SK-N-SH treated with all-trans-retinoic acid at 6 μM for 48 hours (cell line): ENCODE measurements around the gene RASD1.

ENCODE experiments used
- ATAC-seq: fragments of 200-7000 bp; cut with Tn5 transposase; 3 replicates; pipeline ENCODE4 v1.9.1; 2020; ENCODE audit warnings: mild to moderate bottlenecking, moderate library complexity
- ARNTL ChIP-seq: fragments of 450-650 bp; formaldehyde crosslinking; IDR thresholded peaks from 2 replicates; pipeline ENCODE4 v1.5.0; 2020; ENCODE audit warnings: low read depth, mild to moderate bottlenecking, moderate library complexity, borderline replicate concordance
- BACH2 ChIP-seq: fragments of 250-450 bp; sonication (Bioruptor Pico); IDR thresholded peaks from 2 replicates; pipeline ENCODE4 v1.9.0; 2021; ENCODE audit warnings: mild to moderate bottlenecking, borderline replicate concordance
- CSDC2 ChIP-seq: fragments of 250-450 bp; sonication (Bioruptor Pico); IDR thresholded peaks from 2 replicates; pipeline ENCODE4 v1.5.0; 2020; ENCODE audit warnings: mild to moderate bottlenecking, moderate library complexity
- ESRRG ChIP-seq: fragments of 250-450 bp; sonication (Bioruptor Pico); IDR thresholded peaks from 2 replicates; pipeline ENCODE4 v1.6.1; 2021; ENCODE audit warnings: mild to moderate bottlenecking
- GLIS3 ChIP-seq: fragments of 250-450 bp; sonication (Bioruptor Pico); IDR thresholded peaks from 2 replicates; pipeline ENCODE4 v1.5.0; 2020; ENCODE audit warnings: mild to moderate bottlenecking, moderate library complexity
- ISL1 ChIP-seq: fragments of 250-450 bp; sonication (Bioruptor Pico); IDR thresholded peaks from 2 replicates; pipeline ENCODE4 v2.1.2; 2022; ENCODE audit warnings: mild to moderate bottlenecking, moderate library complexity
- PATZ1 ChIP-seq: fragments of 250-450 bp; sonication (Bioruptor Pico); IDR thresholded peaks from 2 replicates; pipeline ENCODE4 v1.8.0; 2020; ENCODE audit warnings: mild to moderate bottlenecking, moderate library complexity, borderline replicate concordance
- POU6F1 ChIP-seq: fragments of 250-450 bp; sonication (Bioruptor Pico); IDR thresholded peaks from 2 replicates; pipeline ENCODE4 v1.8.0; 2021; ENCODE audit warnings: low read depth, mild to moderate bottlenecking, moderate library complexity, borderline replicate concordance
- PPARA ChIP-seq: fragments of 250-450 bp; sonication (Bioruptor Pico); IDR thresholded peaks from 2 replicates; pipeline ENCODE4 v1.5.0; 2020; ENCODE audit warnings: mild to moderate bottlenecking, borderline replicate concordance
- RARB ChIP-seq: fragments of 250-450 bp; sonication (Bioruptor Pico); IDR thresholded peaks from 2 replicates; pipeline ENCODE4 v1.8.0; 2021; ENCODE audit warnings: mild to moderate bottlenecking, moderate library complexity
- SNAI2 ChIP-seq: fragments of 250-450 bp; sonication (Bioruptor Pico); IDR thresholded peaks from 2 replicates; pipeline ENCODE4 v1.5.0; 2020; ENCODE audit warnings: mild to moderate bottlenecking, moderate library complexity
- TCF4 ChIP-seq: fragments of 250-450 bp; sonication (Bioruptor Pico); IDR thresholded peaks from 2 replicates; pipeline ENCODE4 v1.8.0; 2021; ENCODE audit warnings: mild to moderate bottlenecking, moderate library complexity, borderline replicate concordance
- TOX ChIP-seq: fragments of 250-450 bp; sonication (Bioruptor Pico); IDR thresholded peaks from 2 replicates; pipeline ENCODE4 v1.8.0; 2021; ENCODE audit warnings: mild to moderate bottlenecking, moderate library complexity, borderline replicate concordance
- ZC3H10 ChIP-seq: fragments of 250-450 bp; sonication (Bioruptor Pico); IDR thresholded peaks from 2 replicates; pipeline ENCODE4 v1.5.1; 2021; ENCODE audit warnings: mild to moderate bottlenecking, moderate library complexity
- ZFP3 ChIP-seq: fragments of 250-450 bp; sonication (Bioruptor Pico); IDR thresholded peaks from 2 replicates; pipeline ENCODE4 v1.5.0; 2020; ENCODE audit warnings: mild to moderate bottlenecking, moderate library complexity
- ZFP30 ChIP-seq: fragments of 450-650 bp; formaldehyde crosslinking; IDR thresholded peaks from 2 replicates; pipeline ENCODE4 v1.5.0; 2022; ENCODE audit warnings: mild to moderate bottlenecking, moderate library complexity
- ZNF565 ChIP-seq: fragments of 450-650 bp; formaldehyde crosslinking; conservative IDR thresholded peaks from 2 replicates; pipeline ENCODE4 v1.5.0; 2020; ENCODE audit warnings: low read depth, mild to moderate bottlenecking, moderate library complexity
- ZNF70 ChIP-seq: fragments of 450-650 bp; formaldehyde crosslinking; IDR thresholded peaks from 2 replicates; pipeline ENCODE4 v1.5.0; 2020; ENCODE audit warnings: mild to moderate bottlenecking, moderate library complexity
- ZNF8 ChIP-seq: fragments of 450-650 bp; formaldehyde crosslinking; IDR thresholded peaks from 2 replicates; pipeline ENCODE4 v1.5.0; 2020; ENCODE audit warnings: mild to moderate bottlenecking, moderate library complexity
- TF ChIP-seq, protein P1 (sequence below): fragments of 250-450 bp; sonication (Bioruptor Pico); IDR thresholded peaks from 2 replicates; pipeline ENCODE4 v1.5.1; 2021; ENCODE audit warnings: mild to moderate bottlenecking, moderate library complexity
- TF ChIP-seq, protein P2 (sequence below): fragments of 250-450 bp; sonication (Bioruptor Pico); IDR thresholded peaks from 2 replicates; pipeline ENCODE4 v1.5.0; 2020; ENCODE audit warnings: mild to moderate bottlenecking, moderate library complexity
- TF ChIP-seq, protein P3 (sequence below): fragments of 250-450 bp; sonication (Bioruptor Pico); IDR thresholded peaks from 2 replicates; pipeline ENCODE4 v1.5.1; 2020; ENCODE audit warnings: low read depth, mild to moderate bottlenecking, moderate library complexity

The RASD1 gene

GRCh38 chr17:17539591-17539990 lies 43.4 kb upstream of the RASD1 start:
- TF ChIP-seq CSDC2 (CRISPR knock-in tag), result no peak
- TF ChIP-seq ZFP3 (CRISPR knock-in tag), result no peak
- TF ChIP-seq, protein P1, sequence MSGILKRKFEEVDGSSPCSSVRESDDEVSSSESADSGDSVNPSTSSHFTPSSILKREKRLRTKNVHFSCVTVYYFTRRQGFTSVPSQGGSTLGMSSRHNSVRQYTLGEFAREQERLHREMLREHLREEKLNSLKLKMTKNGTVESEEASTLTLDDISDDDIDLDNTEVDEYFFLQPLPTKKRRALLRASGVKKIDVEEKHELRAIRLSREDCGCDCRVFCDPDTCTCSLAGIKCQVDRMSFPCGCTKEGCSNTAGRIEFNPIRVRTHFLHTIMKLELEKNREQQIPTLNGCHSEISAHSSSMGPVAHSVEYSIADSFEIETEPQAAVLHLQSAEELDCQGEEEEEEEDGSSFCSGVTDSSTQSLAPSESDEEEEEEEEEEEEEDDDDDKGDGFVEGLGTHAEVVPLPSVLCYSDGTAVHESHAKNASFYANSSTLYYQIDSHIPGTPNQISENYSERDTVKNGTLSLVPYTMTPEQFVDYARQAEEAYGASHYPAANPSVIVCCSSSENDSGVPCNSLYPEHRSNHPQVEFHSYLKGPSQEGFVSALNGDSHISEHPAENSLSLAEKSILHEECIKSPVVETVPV (CRISPR knock-in tag), result no peak
- no peak for TF ChIP-seq ZC3H10 (CRISPR knock-in tag)
- no peak for TF ChIP-seq ZNF8 (CRISPR knock-in tag)
- TF ChIP-seq ZNF70 (CRISPR knock-in tag), result no peak
- no peak for TF ChIP-seq SNAI2 (CRISPR knock-in tag)
- TF ChIP-seq ZNF565 (CRISPR knock-in tag), result no peak
- TF ChIP-seq POU6F1 (CRISPR knock-in tag), result no peak
- no peak for TF ChIP-seq ZFP30 (CRISPR knock-in tag)
- TF ChIP-seq GLIS3 (CRISPR knock-in tag), result no peak
- no peak for TF ChIP-seq TCF4
- TF ChIP-seq BACH2 (CRISPR knock-in tag), result no peak
- TF ChIP-seq ARNTL (CRISPR knock-in tag), result no peak
- TF ChIP-seq PATZ1 (CRISPR knock-in tag), result no peak
- no peak for TF ChIP-seq RARB (CRISPR knock-in tag)
- TF ChIP-seq TOX (CRISPR knock-in tag), result no peak
- no peak for TF ChIP-seq ISL1
- TF ChIP-seq, protein P2, sequence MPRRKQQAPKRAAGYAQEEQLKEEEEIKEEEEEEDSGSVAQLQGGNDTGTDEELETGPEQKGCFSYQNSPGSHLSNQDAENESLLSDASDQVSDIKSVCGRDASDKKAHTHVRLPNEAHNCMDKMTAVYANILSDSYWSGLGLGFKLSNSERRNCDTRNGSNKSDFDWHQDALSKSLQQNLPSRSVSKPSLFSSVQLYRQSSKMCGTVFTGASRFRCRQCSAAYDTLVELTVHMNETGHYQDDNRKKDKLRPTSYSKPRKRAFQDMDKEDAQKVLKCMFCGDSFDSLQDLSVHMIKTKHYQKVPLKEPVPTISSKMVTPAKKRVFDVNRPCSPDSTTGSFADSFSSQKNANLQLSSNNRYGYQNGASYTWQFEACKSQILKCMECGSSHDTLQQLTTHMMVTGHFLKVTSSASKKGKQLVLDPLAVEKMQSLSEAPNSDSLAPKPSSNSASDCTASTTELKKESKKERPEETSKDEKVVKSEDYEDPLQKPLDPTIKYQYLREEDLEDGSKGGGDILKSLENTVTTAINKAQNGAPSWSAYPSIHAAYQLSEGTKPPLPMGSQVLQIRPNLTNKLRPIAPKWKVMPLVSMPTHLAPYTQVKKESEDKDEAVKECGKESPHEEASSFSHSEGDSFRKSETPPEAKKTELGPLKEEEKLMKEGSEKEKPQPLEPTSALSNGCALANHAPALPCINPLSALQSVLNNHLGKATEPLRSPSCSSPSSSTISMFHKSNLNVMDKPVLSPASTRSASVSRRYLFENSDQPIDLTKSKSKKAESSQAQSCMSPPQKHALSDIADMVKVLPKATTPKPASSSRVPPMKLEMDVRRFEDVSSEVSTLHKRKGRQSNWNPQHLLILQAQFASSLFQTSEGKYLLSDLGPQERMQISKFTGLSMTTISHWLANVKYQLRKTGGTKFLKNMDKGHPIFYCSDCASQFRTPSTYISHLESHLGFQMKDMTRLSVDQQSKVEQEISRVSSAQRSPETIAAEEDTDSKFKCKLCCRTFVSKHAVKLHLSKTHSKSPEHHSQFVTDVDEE, result no peak

GRCh38 chr17:17538417-17539391 lies 42.5 kb upstream of the RASD1 start:
- ATAC-seq, result no peak
- no peak for TF ChIP-seq GLIS3 (CRISPR knock-in tag)
- TF ChIP-seq TCF4, result no peak
- no peak for TF ChIP-seq PATZ1 (CRISPR knock-in tag)
- no peak for TF ChIP-seq TOX (CRISPR knock-in tag)
- no peak for TF ChIP-seq CSDC2 (CRISPR knock-in tag)
- TF ChIP-seq ESRRG, result no peak
- no peak for TF ChIP-seq ZC3H10 (CRISPR knock-in tag)
- TF ChIP-seq, protein P3, sequence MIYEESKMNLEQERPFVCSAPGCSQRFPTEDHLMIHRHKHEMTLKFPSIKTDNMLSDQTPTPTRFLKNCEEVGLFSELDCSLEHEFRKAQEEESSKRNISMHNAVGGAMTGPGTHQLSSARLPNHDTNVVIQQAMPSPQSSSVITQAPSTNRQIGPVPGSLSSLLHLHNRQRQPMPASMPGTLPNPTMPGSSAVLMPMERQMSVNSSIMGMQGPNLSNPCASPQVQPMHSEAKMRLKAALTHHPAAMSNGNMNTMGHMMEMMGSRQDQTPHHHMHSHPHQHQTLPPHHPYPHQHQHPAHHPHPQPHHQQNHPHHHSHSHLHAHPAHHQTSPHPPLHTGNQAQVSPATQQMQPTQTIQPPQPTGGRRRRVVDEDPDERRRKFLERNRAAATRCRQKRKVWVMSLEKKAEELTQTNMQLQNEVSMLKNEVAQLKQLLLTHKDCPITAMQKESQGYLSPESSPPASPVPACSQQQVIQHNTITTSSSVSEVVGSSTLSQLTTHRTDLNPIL (CRISPR knock-in tag), result no peak
- TF ChIP-seq, protein P1 (CRISPR knock-in tag), result no peak
- TF ChIP-seq ZNF8 (CRISPR knock-in tag), result no peak
- no peak for TF ChIP-seq ZNF70 (CRISPR knock-in tag)
- no peak for TF ChIP-seq ZNF565 (CRISPR knock-in tag)
- no peak for TF ChIP-seq BACH2 (CRISPR knock-in tag)
- no peak for TF ChIP-seq POU6F1 (CRISPR knock-in tag)
- no peak for TF ChIP-seq PPARA (CRISPR knock-in tag)

More at GRCh38 chr17:17539591-17539990, 43.4 kb upstream of the RASD1 start:
- ATAC-seq, result no peak
